ENCODE results near the gene XRCC1. TPM values are rescaled to one million over a fixed set of nuclear protein-coding genes. Genes with fewer than 3 reads are reported as not detected.

XRCC1 gene
- total and polyA plus RNA-seq, 2 experiments from 2014 or later: 35.3 to 49.5 TPM

DNA sequence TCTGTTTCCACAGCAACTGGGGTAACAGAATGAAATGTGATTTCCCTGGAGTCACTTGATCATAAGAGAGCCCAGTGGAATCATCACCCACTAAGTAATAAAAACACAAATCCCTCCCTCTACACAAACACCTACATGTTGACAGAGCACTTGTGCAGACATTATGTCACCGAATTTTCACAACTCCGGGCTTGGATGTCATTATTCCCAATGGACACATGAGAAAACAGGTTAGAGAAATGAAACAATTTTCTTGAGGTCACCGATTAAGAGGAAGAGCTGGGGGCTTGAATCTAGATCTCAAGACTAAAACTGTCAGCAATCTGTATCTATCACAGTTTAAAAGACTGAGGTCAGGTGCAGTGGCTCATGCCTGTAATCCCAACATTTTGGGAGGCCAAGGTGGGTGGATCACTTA lies 3.1 kb downstream of the XRCC1 start:
- Histone ChIP-seq H3K79me2 (replicated peaks; ENCODE audit: insufficient read depth) (0 out of 2 replicates have a peak, but pooled peaks cover 10% of the 10 kb centered on the region), H3K36me3 (ENCODE audit: insufficient read depth) (no peaks in the 10 kb centered on the region), H3F3A (replicated peaks; ENCODE audit: low read depth) (no peaks in the 10 kb centered on the region; the same call in 1 of the 2 replicates), H3K27me3 (ENCODE audit: insufficient read depth) (no peaks in the 10 kb centered on the region), H2AFZ (no peak overlapping the region), H3K4me1 (ENCODE audit: insufficient read depth) (peaks cover 8% of the 10 kb centered on the region), H4K20me1 (replicated peaks; ENCODE audit: insufficient read depth) (no peaks in the 10 kb centered on the region; the same call in 1 of the 2 replicates), H3K9me2 (ENCODE audit: insufficient read depth) (no peaks in the 10 kb centered on the region), H3K4me2 (no peak overlapping the region), H3K27ac (ENCODE audit: low read depth) (no peak overlapping the region), H3K4me3 (no peak overlapping the region)
- no peaks in the 10 kb centered on the region for H3K9me3 Mint-ChIP-seq
- no peak overlapping the region; the same call in 2 of the 3 replicates for H3K4me3 Mint-ChIP-seq
- peaks cover 8% of the 10 kb centered on the region for H3K27me3 Mint-ChIP-seq (ENCODE audit: insufficient read depth, low read depth, poor library complexity)
- TF ChIP-seq, protein P1, sequence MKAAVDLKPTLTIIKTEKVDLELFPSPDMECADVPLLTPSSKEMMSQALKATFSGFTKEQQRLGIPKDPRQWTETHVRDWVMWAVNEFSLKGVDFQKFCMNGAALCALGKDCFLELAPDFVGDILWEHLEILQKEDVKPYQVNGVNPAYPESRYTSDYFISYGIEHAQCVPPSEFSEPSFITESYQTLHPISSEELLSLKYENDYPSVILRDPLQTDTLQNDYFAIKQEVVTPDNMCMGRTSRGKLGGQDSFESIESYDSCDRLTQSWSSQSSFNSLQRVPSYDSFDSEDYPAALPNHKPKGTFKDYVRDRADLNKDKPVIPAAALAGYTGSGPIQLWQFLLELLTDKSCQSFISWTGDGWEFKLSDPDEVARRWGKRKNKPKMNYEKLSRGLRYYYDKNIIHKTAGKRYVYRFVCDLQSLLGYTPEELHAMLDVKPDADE (IDR thresholded peaks at IDR 0.05): no peak
- no peak for TF ChIP-seq EZH2phosphoT487 (IDR thresholded peaks at IDR 0.05; ENCODE audit: unreplicated experiment)
- TF ChIP-seq NANOG (IDR thresholded peaks at IDR 0.05; ENCODE audit: borderline replicate concordance): no peak
- no peak for TF ChIP-seq CREB1 (CRISPR knock-in tag; IDR thresholded peaks at IDR 0.05; ENCODE audit: low read depth)
- TF ChIP-seq ZNF114 (CRISPR knock-in tag; IDR thresholded peaks at IDR 0.05): no peak
- no peak for TF ChIP-seq JUNB (IDR thresholded peaks at IDR 0.05; ENCODE audit: unreplicated experiment)
- TF ChIP-seq, protein P2, sequence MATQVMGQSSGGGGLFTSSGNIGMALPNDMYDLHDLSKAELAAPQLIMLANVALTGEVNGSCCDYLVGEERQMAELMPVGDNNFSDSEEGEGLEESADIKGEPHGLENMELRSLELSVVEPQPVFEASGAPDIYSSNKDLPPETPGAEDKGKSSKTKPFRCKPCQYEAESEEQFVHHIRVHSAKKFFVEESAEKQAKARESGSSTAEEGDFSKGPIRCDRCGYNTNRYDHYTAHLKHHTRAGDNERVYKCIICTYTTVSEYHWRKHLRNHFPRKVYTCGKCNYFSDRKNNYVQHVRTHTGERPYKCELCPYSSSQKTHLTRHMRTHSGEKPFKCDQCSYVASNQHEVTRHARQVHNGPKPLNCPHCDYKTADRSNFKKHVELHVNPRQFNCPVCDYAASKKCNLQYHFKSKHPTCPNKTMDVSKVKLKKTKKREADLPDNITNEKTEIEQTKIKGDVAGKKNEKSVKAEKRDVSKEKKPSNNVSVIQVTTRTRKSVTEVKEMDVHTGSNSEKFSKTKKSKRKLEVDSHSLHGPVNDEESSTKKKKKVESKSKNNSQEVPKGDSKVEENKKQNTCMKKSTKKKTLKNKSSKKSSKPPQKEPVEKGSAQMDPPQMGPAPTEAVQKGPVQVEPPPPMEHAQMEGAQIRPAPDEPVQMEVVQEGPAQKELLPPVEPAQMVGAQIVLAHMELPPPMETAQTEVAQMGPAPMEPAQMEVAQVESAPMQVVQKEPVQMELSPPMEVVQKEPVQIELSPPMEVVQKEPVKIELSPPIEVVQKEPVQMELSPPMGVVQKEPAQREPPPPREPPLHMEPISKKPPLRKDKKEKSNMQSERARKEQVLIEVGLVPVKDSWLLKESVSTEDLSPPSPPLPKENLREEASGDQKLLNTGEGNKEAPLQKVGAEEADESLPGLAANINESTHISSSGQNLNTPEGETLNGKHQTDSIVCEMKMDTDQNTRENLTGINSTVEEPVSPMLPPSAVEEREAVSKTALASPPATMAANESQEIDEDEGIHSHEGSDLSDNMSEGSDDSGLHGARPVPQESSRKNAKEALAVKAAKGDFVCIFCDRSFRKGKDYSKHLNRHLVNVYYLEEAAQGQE (IDR thresholded peaks at IDR 0.05; ENCODE audit: unreplicated experiment): no peak
- no peak for TF ChIP-seq POLR2AphosphoS5 (IDR thresholded peaks at IDR 0.05; ENCODE audit: low read depth)
- TF ChIP-seq ZNF331 (CRISPR knock-in tag; IDR thresholded peaks at IDR 0.05; ENCODE audit: low read depth): no peak
- TF ChIP-seq, protein P3, sequence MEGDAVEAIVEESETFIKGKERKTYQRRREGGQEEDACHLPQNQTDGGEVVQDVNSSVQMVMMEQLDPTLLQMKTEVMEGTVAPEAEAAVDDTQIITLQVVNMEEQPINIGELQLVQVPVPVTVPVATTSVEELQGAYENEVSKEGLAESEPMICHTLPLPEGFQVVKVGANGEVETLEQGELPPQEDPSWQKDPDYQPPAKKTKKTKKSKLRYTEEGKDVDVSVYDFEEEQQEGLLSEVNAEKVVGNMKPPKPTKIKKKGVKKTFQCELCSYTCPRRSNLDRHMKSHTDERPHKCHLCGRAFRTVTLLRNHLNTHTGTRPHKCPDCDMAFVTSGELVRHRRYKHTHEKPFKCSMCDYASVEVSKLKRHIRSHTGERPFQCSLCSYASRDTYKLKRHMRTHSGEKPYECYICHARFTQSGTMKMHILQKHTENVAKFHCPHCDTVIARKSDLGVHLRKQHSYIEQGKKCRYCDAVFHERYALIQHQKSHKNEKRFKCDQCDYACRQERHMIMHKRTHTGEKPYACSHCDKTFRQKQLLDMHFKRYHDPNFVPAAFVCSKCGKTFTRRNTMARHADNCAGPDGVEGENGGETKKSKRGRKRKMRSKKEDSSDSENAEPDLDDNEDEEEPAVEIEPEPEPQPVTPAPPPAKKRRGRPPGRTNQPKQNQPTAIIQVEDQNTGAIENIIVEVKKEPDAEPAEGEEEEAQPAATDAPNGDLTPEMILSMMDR (conservative IDR thresholded peaks at IDR 0.05; ENCODE audit: low read depth in 2 of 2): no peak
- TF ChIP-seq EZH2 (IDR thresholded peaks at IDR 0.05; ENCODE audit: low read depth, unreplicated experiment): no peak
- TF ChIP-seq, protein P4, sequence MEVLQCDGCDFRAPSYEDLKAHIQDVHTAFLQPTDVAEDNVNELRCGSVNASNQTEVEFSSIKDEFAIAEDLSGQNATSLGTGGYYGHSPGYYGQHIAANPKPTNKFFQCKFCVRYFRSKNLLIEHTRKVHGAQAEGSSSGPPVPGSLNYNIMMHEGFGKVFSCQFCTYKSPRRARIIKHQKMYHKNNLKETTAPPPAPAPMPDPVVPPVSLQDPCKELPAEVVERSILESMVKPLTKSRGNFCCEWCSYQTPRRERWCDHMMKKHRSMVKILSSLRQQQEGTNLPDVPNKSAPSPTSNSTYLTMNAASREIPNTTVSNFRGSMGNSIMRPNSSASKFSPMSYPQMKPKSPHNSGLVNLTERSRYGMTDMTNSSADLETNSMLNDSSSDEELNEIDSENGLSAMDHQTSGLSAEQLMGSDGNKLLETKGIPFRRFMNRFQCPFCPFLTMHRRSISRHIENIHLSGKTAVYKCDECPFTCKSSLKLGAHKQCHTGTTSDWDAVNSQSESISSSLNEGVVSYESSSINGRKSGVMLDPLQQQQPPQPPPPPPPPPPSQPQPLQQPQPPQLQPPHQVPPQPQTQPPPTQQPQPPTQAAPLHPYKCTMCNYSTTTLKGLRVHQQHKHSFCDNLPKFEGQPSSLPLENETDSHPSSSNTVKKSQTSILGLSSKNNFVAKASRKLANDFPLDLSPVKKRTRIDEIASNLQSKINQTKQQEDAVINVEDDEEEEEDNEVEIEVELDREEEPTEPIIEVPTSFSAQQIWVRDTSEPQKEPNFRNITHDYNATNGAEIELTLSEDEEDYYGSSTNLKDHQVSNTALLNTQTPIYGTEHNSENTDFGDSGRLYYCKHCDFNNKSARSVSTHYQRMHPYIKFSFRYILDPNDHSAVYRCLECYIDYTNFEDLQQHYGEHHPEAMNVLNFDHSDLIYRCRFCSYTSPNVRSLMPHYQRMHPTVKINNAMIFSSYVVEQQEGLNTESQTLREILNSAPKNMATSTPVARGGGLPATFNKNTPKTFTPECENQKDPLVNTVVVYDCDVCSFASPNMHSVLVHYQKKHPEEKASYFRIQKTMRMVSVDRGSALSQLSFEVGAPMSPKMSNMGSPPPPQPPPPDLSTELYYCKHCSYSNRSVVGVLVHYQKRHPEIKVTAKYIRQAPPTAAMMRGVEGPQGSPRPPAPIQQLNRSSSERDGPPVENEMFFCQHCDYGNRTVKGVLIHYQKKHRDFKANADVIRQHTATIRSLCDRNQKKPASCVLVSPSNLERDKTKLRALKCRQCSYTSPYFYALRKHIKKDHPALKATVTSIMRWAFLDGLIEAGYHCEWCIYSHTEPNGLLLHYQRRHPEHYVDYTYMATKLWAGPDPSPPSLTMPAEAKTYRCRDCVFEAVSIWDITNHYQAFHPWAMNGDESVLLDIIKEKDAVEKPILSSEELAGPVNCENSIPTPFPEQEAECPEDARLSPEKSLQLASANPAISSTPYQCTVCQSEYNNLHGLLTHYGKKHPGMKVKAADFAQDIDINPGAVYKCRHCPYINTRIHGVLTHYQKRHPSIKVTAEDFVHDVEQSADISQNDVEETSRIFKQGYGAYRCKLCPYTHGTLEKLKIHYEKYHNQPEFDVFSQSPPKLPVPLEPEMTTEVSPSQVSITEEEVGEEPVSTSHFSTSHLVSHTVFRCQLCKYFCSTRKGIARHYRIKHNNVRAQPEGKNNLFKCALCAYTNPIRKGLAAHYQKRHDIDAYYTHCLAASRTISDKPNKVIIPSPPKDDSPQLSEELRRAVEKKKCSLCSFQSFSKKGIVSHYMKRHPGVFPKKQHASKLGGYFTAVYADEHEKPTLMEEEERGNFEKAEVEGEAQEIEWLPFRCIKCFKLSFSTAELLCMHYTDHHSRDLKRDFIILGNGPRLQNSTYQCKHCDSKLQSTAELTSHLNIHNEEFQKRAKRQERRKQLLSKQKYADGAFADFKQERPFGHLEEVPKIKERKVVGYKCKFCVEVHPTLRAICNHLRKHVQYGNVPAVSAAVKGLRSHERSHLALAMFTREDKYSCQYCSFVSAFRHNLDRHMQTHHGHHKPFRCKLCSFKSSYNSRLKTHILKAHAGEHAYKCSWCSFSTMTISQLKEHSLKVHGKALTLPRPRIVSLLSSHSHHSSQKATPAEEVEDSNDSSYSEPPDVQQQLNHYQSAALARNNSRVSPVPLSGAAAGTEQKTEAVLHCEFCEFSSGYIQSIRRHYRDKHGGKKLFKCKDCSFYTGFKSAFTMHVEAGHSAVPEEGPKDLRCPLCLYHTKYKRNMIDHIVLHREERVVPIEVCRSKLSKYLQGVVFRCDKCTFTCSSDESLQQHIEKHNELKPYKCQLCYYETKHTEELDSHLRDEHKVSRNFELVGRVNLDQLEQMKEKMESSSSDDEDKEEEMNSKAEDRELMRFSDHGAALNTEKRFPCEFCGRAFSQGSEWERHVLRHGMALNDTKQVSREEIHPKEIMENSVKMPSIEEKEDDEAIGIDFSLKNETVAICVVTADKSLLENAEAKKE (CRISPR knock-in tag; IDR thresholded peaks at IDR 0.05): no peak
- no peak for TF ChIP-seq STAT1 (IDR thresholded peaks at IDR 0.05; ENCODE audit: unreplicated experiment)
- peaks cover 16% of the 10 kb centered on the region for H3K4me1 Mint-ChIP-seq
- DNase-seq (ENCODE audit: low spot score): no peak
- peaks cover 23% of the 10 kb centered on the region for H3K36me3 Mint-ChIP-seq (ENCODE audit: low read depth)
- H3K27ac Mint-ChIP-seq: peak overlapping the region; percentile 38
- ATAC-seq: no peak
